Stimulated activated CD4-positive, alpha-beta T cell treated with anti-CD3 and anti-CD28 coated beads, TNF-alpha, amount 100 ng/mL, for 24 hours (primary cell): Measurements from ENCODE around the gene MACROD2.

Source experiments
- DNase-seq, 3 experiments: peaks; one replicate each; pipeline ENCODE4 v3.0.0-alpha.2; 2020; ENCODE audit warnings: low read depth in 3 of 3

Gene MACROD2

DNA sequence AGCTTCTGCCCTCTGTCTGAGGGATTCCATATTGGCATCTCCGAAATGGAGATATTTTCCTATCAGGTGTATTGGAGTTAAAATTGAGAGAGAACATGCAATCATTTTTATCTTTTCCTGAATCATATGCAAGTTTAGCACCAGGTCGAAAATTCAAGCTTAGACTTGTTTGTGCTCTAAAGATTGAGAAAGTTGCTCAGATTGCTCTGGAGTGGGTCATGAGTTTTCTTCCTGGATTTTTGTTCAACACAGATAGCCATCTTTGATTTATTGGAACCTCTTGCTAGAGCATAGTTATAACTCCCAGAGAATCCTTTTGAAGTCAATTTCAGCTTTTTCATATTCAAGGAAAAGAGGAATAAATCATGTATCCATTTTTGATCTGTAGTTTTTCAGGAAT is 715.6 kb downstream of the MACROD2 start:
- no peak for DNase-seq

DNA sequence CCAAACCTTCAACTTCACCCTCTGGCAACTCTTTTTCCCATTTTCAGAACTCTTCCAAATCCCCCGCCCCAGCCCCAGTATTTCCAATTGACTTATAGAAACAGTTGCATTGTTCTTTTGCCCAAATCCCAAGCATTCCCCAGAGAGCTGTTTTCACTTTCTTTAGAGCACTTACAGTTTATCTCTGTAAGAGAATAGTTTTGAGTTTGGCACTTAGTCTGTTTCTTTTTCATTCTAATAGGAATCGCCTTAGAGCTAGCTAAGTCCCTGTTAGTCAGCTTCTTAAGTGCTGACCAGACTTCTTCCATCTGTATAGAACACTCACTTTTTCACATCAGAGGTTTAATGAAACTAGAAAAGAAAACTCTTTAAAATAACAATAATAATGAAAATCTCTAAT is 716.3 kb downstream of the MACROD2 start:
- DNase-seq, result no peak

DNA sequence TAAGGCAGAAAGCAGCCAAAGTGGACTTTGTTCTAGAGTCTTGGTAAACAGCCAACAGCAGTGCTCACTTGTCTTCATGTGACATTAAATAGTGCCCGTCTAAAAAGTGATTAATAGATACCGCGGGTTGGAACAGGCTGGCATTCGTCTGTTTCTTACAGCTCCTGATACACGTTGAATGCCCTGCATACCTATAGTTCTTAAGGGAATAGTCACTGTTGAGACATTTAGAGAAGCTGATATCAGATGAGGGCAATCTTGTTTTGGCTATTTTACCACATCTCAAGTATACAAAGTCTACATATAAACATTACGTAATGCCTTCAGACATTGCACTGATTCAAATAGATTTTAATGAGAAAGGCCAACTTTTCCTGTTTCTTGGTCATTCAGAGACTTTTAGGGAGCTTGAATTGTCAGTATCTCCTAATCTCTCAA is 717.0 kb downstream of the MACROD2 start:
- DNase-seq, result no peak

DNA sequence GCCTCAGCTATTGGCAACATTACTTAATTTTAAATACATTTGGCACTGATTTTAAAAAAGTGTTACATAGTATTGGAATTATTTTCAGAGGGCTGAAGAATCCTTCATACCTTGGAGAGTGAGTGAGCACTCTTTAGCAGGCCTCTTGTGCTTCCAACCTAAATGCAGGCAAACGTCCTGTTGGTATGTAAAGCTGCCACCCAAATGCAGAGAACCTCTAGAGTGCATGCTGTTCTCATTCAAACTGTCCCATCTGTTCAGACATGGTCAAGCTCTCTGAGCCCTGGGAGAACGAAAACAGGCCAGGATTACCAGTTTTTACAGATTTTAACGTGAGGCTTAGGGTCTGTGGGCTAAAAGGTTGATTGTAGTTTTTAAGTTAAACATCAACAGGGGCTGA is 720.1 kb downstream of the MACROD2 start:
- DNase-seq, result no peak

DNA sequence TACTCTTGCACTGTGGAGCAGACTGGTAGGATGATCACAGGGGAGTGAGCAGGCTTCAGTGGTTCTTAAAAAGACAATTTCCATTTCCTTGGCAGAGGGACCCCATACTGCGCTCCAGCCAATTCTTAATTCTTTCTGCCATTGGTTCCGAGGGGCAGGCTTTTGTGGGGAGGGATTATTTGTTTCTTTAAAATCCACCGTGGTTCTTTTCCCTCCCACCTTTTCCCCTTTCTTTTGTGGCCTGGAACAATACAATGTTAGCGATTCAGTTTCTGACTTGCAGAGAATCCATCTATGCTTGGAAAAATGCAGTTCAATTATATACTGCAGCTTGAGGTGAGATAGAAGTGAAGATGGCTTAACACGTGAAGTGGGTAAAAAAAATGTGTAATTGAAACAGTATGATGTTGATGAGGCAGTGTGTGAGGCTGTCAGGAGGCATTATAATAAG is 721.1 kb downstream of the MACROD2 start:
- no peak for DNase-seq

DNA sequence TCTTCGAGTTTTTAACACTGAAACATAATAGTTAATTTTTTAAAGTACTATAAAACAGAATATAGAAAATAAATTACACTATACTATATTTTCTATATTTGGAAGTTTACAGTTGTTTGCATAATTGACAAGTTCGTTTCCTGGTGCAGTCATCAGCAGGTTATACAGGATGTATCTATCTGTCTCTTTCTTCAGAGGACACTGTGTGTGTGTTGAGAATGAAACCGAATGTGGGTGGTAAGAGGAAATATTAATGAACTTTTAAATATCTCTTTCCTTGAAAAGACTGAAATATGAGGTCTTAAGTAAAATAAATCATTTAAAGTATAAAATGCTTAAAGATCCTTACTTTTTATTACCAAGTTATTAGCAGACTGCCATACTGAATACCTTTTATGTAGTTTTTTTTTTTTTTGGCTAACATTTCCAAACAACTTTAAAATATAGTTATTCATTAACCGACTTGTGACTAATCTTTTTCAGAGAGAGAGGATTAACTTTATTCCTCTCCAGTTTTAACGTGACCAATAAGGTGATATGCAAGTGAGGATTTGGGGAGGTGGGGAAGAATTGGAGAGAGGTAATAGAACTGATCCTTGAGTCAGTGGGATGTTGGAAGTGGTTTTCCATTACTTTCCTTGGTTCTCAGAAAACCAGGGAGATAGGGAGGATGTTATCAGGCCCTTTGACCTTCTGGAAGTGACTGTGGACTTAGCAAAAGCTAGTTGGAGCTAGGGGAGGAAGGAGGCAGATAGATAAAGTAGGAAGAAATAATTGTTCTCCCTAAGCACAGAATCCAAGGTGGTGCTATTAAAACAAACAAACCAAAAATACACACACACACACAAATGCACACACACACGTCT is 722.1 kb downstream of the MACROD2 start:
- no peak for DNase-seq

DNA sequence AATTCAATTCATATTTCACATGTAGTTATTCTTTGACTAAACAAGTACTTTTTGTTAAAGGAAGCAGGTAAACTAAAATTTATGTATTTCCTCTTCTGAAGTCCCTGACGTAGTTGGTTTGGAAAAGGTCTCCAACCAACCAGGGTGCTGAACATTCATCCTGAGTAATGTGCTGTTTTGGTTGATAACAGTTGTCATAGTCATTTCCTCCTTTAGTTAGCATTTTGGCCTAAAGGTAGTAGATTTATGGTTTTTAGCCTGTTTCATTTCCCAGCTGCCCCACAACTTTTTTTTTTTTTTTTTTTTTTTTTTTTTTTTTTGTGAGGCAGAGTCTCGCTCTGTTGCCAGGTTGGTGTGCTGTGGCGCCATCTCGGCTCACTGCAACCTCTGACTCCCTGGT is 724.9 kb downstream of the MACROD2 start:
- no peak for DNase-seq

DNA sequence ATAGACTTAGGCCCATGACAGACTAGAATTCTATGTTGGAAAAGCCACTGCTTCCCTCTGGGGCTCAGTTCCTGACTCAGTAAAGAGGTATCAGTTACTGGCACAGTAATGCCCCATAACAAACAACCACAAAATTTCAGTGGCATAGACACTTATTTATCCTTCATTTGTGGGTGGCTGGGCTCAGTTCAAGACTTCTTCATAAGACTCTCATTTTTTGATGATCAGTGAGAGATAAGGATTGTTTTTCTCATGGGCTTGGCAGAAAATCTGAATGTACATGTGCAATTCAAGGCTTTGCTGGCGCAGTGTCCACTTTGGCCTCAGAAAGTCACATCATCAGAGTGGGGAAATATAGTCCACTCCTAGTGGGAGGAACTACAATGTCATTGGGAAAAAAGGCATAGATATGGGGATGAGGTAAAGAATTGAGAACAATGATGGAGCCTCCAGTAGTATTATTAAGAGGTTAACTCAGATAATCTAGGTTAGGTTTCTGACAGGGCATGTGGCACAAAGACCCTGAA is 726.7 kb downstream of the MACROD2 start:
- no peak for DNase-seq

DNA sequence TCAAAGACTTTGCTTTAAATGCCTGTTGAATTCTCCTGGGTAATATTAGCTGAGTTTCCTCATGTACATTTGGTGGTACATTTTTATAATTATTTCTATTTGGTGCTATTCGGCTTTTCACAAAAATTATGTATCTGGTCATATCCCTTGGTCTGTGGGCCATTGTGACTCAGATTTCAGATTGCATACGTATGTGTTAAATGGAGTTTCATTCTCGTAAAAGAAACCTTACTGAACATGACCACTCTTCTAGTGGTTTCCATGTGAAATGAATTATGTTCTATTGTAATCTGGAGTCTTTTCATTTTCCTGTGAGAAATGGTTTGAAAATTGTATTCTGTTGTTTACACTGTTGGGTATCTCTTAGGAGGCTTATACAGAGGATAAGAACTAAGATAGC is 728.3 kb downstream of the MACROD2 start:
- no peak for DNase-seq

DNA sequence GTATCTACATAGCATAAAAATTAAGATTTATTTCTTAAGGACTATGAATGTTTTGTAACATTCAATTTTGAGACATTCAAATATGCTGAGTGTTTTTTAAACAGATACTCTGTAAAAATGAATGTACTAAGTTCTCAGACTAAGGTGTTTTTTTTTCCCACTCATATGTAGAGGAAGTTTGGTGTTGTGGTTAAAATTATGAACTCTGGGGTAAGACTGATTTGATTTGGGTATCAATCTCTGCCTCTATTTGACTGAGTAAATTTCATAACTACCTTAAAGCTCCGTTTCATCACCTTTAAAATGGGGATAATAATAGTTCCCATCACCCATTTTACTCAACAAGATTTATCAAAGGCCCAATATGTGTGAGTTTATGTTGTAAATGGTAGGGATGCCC is 728.7 kb downstream of the MACROD2 start:
- no peak for DNase-seq

DNA sequence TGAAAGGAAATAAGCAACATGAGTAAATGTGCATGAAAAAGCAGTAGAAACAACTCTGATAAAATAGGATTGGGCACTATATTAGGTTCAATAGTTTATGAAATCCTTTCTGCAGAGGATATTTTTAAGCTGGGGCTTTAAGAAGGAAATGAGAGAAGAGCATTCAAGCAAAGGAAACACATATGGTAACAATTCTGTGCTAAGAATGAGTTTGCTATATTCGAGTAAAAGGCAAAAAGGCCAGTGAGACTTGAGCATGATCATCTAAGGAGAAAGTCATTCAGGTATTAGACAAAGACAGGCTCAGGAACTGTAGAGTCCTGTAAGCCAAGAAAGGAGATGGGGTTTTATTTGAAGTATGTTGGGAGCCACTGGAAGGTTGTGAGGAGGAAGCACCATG is 729.2 kb downstream of the MACROD2 start:
- DNase-seq, result no peak

DNA sequence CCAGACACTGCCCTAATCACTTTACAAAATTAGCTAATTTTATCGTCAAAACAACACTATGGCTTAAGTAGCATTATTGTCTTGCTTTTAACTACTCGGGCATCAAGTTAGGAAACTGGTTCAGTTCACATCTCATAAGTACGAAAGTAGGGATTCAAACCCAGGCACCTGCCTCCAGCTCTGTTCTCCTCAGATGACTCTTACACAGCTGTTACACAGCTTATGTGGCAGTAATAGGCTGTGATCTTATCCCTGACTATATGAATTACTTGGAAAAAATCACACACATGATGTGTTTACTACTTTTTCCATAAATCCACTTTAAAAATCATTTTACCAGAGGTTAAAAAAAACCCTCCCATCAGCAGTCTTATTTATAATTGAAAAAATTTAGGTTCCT is 731.3 kb downstream of the MACROD2 start:
- DNase-seq, result no peak

DNA sequence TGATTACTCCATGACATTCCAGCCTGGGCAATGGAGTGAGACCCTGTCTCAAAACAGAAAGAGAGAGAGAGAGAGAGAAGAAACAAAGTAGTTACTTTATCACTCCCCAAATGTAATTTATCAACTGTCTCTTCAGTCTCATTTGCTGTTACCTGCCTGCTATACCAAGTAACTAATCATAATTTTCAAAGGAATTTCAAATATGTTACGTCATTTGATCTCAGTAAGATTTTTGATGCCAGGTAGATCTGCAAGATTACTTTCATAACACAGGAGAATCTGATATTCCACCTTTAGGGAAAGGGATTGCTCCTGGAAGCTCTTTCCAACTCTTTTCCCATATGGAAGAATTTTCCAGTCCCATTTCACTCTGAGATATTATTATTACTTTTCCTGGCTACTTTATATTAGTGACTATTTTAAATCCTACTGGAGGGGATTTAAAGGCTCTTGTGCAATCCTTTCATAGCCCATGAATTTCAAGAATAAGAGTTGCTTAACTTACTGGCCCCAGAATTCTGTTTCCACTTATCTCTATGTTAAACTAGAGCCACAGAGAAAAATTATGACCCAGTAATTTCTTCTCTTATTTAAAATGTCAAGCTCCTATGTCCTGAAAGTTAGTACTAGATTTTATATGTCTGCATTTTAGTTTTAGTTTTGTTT is 732.3 kb downstream of the MACROD2 start:
- DNase-seq, result no peak

DNA sequence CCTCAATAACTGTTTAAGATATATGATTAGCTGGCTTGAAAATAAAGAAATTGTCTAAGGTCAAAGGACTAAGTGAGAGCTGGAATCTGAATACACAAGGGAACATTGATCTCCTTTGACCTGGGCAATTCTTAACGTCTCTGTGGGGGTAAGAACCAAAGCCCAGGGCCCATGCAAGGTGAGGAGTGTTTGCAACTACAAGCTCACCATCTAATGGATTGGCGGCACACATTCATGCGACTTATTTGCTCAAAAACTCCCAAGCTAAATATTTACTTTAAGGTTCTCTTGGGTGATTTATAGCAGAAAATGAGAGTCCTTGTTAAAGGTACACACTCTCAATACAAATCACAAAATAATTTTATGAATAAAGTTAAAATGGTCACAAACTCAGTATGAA is 734.1 kb downstream of the MACROD2 start:
- no peak for DNase-seq

DNA sequence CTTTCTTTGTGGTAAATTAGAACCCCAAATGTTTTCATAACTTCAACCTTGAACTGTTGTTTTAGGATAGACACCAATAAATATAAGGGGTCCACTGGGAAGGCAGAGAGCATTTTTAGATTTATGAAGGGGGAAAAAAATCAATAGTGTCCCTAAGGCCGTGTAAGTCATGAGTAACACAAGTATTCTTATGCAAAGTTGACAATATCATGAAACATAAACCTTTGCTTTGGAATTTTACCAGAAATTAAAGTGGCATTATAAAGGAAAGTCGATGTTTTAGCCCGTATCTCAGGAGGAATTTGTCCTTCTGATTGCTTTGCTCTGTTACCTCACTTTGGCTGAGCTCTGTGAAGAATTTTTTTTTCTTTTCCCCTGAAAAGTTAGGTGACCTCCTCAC is 737.0 kb downstream of the MACROD2 start:
- DNase-seq, result no peak

DNA sequence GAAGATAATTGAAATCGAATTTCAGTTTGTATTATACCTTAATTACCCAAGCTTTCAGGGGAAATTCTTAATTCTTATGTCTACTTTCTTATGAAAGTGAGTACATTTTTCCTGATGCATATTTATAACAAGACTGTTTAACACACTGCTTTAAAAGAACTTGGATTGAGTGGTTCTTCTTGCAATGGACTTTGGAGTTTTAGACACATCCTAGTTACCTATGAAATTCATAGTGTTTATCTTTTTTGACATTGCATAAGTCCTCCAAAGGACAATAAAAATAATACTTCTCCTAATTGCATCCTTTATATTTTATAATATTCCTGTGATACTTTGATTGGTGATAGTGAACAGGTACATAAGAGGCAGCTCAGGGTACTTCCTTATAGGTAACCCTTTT is 737.7 kb downstream of the MACROD2 start:
- no peak for DNase-seq

DNA sequence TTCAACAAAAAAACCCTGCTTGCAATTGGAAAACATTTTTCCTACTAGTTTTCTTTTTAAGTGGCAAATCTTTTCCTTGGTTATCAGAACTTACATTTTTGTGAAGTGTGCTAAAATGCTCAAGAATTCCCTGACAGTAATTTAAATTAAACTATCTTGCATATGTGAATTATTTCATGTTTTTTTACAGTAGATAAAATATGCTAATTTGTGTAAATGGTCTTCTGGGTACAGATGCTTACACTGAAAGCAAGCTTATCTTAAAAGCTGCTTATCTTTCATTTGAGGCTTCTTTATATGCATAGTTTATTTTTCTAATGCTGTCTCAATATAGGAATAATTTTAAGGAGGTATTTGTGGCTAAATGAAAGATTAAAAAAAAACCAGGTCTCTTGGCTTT is 745.1 kb downstream of the MACROD2 start:
- DNase-seq, result no peak

DNA sequence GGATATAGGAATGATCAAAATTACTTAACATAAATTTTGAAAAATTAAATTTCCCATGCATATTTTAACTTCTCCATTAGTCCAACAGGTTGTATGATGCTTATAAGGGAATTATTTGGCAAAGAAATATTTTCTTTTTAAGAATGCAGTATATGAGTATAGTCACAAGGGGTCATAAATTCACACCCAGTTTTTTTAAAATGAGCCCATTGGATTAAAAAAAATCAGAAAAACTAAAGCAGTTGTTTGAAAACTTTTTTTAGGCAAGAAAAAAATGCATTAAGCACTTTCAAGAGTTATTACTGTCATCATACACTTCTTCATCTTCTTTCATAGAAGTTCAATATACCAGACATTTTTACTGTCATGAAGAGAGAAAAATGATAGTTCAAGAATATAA is 746.3 kb downstream of the MACROD2 start:
- DNase-seq, result no peak

DNA sequence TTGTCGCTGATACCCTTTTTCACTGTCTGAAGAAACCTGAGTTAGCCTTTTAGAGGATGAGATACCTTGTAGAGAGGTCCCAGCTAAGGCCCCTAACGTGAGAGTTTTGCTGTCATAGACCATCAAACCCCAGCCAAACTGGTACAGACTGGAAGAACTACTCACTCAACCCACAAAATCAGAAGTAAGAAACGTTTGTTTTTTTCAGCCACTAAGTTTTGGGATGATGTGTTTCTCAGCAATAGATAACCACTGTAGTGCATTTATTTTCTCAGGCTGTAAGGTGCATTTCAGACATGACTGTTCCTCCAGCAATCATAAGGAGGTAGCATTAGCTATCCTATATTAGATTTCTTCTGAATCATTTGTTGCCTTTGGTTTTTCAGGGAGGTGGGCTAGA is 749.4 kb downstream of the MACROD2 start:
- no peak for DNase-seq

DNA sequence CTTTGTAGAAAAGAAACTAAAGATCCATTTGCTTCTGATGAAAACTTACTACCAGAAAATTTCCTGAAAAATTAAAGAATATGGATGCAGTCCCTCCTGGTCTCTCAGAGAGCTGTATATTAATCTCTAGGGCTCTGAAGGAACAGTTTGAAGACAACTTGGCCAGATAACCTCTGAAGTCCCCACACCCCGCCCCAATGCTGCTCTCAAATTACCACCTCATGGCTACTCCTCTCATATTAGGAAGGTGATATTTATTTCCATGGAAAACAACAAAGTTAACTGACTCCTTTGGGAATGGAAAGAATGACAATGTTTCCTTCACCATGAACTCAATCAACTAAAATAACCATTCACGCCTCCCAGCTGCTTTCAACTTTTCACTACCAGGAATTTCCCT is 750.5 kb downstream of the MACROD2 start:
- no peak for DNase-seq

DNA sequence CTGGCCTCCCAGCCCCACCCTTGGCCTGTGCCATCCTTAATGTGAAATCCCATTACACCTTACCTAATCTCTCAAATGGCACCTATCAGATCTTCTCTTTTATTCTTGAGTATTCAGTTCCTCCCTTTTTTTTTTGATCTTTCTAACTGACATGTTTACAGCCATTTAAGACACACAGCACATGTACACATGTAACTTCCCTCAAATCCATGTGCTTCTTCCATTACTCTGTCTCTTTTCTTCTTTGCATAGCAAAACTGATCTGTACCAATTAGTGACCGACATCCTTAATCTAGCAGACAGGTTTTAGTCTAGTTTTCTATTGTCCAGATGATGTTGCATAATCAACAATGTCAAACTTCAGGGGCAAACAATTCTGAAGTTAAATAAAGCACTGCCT is 755.9 kb downstream of the MACROD2 start:
- DNase-seq, result no peak

DNA sequence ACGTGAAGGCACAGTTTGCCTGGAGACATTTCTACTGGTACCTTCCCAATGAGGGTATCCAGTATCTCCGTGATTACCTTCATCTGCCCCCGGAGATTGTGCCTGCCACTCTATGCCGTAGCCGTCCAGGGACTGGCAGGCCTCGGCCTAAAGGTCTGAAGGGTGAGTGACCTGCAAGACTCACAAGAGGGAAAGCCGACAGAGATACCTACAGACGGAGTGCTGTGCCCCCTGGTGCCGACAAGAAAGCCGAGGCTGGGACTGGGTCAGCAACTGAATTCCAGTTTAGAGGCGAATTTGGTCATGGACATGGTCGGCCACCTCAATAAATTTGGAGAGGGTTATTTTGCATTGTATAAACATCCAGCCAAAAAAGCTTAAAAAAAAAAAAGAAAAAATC is 762.4 kb downstream of the MACROD2 start:
- no peak for DNase-seq

DNA sequence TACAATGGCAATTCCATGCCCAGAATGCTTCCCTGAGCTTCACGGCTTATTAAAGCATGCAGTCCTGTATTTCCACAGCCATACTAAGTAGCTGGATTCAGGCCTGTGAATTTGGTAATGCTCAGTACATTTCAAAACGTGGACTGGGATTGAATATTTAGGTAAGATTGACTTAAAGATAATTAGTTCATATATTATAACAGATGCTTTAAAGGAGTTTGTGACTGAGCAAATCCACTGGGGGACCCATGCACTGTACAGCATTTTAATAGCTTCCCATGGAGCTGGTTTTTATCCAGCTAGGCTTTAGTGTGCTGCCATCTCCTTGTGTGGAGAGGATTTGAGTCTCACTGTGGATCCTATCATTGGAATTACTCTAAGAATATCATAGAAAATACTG is 763.0 kb downstream of the MACROD2 start:
- no peak for DNase-seq
